Neural cell (in vitro differentiated cells): ENCODE data around the gene CCNI. TPM values are rescaled to one million over a fixed set of nuclear protein-coding genes. Genes with fewer than 3 reads are reported as not detected.
"Not testable (repeated sequence)": the region's sequence is repeated elsewhere in the genome, so short reads cannot be mapped to it uniquely, and the experiment has no call there.

Source experiments
- H2AFZ ChIP-seq: fragments of 200-600, 300-800 bp; sonication (generic), shearing (Covaris generic); 2 replicates; pipeline ENCODE4 v1.6.0; 2014; ENCODE audit warnings: low read depth, mild to moderate bottlenecking, antibody characterized with exemption, low read length, moderate library complexity
- H3F3A ChIP-seq: fragments of 200-600 bp; shearing (Covaris generic); 2 replicates; pipeline ENCODE4 v1.6.1; 2016; ENCODE audit warnings: mild to moderate bottlenecking, moderate library complexity, mixed read lengths, antibody characterized with exemption, low read length; ENCODE audit not compliant: insufficient read depth, poor library complexity, severe bottlenecking
- H3K27ac ChIP-seq: fragments of 200-600, 300-800 bp; sonication (generic), shearing (Covaris generic); 2 replicates; pipeline ENCODE4 v1.5.1; 2014; ENCODE audit warnings: mild to moderate bottlenecking, low read length, moderate library complexity
- H3K27me3 ChIP-seq: fragments of 300-800, 200-600 bp; sonication (generic), shearing (Covaris generic); 2 replicates; pipeline ENCODE4 v1.6.0; 2014; ENCODE audit warnings: mild to moderate bottlenecking, low read depth, low read length, moderate library complexity; ENCODE audit not compliant: insufficient read depth
- H3K36me3 ChIP-seq: fragments of 300-800, 200-600 bp; sonication (generic), shearing (Covaris generic); 2 replicates; pipeline ENCODE4 v1.5.1; 2014; ENCODE audit warnings: mild to moderate bottlenecking, antibody characterized with exemption, low read length, moderate library complexity; ENCODE audit not compliant: insufficient read depth
- H3K4me2 ChIP-seq: fragments of 300-800, 200-600 bp; sonication (generic), shearing (Covaris generic); 2 replicates; pipeline ENCODE4 v1.6.0; 2014; ENCODE audit warnings: mild to moderate bottlenecking, low read length
- H3K4me3 ChIP-seq: fragments of 300-800, 200-600 bp; sonication (generic), shearing (Covaris generic); 2 replicates; pipeline ENCODE4 v1.5.1; 2014; ENCODE audit warnings: mild to moderate bottlenecking, low read length, moderate library complexity
- H3K79me2 ChIP-seq: fragments of 200-600 bp; shearing (Covaris generic); replicated peaks from 2 replicates; pipeline ENCODE4 v1.6.0; 2014; ENCODE audit warnings: mild to moderate bottlenecking, low read length, moderate library complexity; ENCODE audit not compliant: insufficient read depth
- H3K9ac ChIP-seq: fragments of 300-800, 200-600 bp; sonication (generic), shearing (Covaris generic); 2 replicates; pipeline ENCODE4 v1.6.1; 2016; ENCODE audit warnings: mild to moderate bottlenecking, low read length, mixed read lengths
- H3K9me2 ChIP-seq: fragments of 200-600 bp; shearing (Covaris generic); 2 replicates; pipeline ENCODE4 v1.6.1; 2016; ENCODE audit warnings: mild to moderate bottlenecking, low read length, mixed read lengths; ENCODE audit not compliant: insufficient read depth
- H3K9me3 ChIP-seq: fragments of 200-600, 300-800 bp; sonication (generic), shearing (Covaris generic); 2 replicates; pipeline ENCODE4 v1.6.1; 2016; ENCODE audit warnings: mild to moderate bottlenecking, mixed run types, low read length, moderate library complexity, mixed read lengths
- H4K20me1 ChIP-seq: fragments of 200-600 bp; shearing (Covaris generic); 2 replicates; pipeline ENCODE4 v1.6.1; 2016; ENCODE audit warnings: mild to moderate bottlenecking, mixed run types; ENCODE audit not compliant: insufficient read depth
- EP300 ChIP-seq: fragments of 450-650 bp; conservative IDR thresholded peaks from 2 replicates; pipeline ENCODE4 v1.6.1; 2014; ENCODE audit warnings: antibody characterized with exemption, mild to moderate bottlenecking, moderate library complexity; ENCODE audit not compliant: poor library complexity, severe bottlenecking
- EZH2 ChIP-seq: fragments of 200-600, 300-800 bp; shearing (Covaris generic), sonication (generic); IDR thresholded peaks from 2 replicates; pipeline ENCODE4 v1.6.1; 2014; ENCODE audit warnings: antibody characterized with exemption, low read length, borderline replicate concordance, mild to moderate bottlenecking; ENCODE audit not compliant: insufficient read depth, poor library complexity, severe bottlenecking
- MXI1 ChIP-seq: fragments of 450-650 bp; conservative IDR thresholded peaks from 2 replicates; pipeline ENCODE4 v1.6.1; 2014; ENCODE audit warnings: antibody characterized with exemption, mild to moderate bottlenecking; ENCODE audit not compliant: poor library complexity, severe bottlenecking
- POLR2AphosphoS5 ChIP-seq: IDR thresholded peaks from 2 replicates; pipeline ENCODE4 v1.6.1; 2012
- RAD21 ChIP-seq: fragments of 450-650 bp; conservative IDR thresholded peaks from 2 replicates; pipeline ENCODE4 v1.6.1; 2014; ENCODE audit warnings: antibody characterized with exemption, mild to moderate bottlenecking, moderate library complexity
- SMC3 ChIP-seq: fragments of 450-650 bp; conservative IDR thresholded peaks from 2 replicates; pipeline ENCODE4 v1.6.1; 2014; ENCODE audit warnings: antibody characterized with exemption, mild to moderate bottlenecking, moderate library complexity; ENCODE audit not compliant: poor library complexity
- TAF1 ChIP-seq: IDR thresholded peaks from 2 replicates; pipeline ENCODE4 v1.6.1; 2012; ENCODE audit warnings: low read depth
- polyA plus RNA-seq: library from polyadenylated mRNA; depleted of rRNA; stranded (reverse); fragments of >200 nt; gene quantifications from 2 replicates; pipeline ENCODE4 v1.2.3, GENCODE V29; 2014
- TF ChIP-seq, protein P1 (sequence below): fragments of 450-650 bp; IDR thresholded peaks from 2 replicates; pipeline ENCODE4 v1.5.1; 2014; ENCODE audit warnings: antibody characterized with exemption, mild to moderate bottlenecking, moderate library complexity; ENCODE audit not compliant: poor library complexity, severe bottlenecking
- TF ChIP-seq, protein P2 (sequence below): IDR thresholded peaks from 2 replicates; pipeline ENCODE4 v1.6.1; 2012; ENCODE audit warnings: borderline replicate concordance

The CCNI gene
- polyA plus RNA-seq, 1 donor from 2014 or later: 129 TPM

GRCh38 chr4:77073981-77074380 lies 1.8 kb downstream of the CCNI start (continued):
- TF ChIP-seq, protein P1, sequence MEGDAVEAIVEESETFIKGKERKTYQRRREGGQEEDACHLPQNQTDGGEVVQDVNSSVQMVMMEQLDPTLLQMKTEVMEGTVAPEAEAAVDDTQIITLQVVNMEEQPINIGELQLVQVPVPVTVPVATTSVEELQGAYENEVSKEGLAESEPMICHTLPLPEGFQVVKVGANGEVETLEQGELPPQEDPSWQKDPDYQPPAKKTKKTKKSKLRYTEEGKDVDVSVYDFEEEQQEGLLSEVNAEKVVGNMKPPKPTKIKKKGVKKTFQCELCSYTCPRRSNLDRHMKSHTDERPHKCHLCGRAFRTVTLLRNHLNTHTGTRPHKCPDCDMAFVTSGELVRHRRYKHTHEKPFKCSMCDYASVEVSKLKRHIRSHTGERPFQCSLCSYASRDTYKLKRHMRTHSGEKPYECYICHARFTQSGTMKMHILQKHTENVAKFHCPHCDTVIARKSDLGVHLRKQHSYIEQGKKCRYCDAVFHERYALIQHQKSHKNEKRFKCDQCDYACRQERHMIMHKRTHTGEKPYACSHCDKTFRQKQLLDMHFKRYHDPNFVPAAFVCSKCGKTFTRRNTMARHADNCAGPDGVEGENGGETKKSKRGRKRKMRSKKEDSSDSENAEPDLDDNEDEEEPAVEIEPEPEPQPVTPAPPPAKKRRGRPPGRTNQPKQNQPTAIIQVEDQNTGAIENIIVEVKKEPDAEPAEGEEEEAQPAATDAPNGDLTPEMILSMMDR: no peak

GRCh38 chr4:77073106-77073809 lies 2.5 kb downstream of the CCNI start:
- Histone ChIP-seq H3K9me2 (no peaks in the 10 kb centered on the region), H3K9me3 (no peaks in the 10 kb centered on the region), H4K20me1 (peaks cover 19% of the 10 kb centered on the region), H3K79me2 (peaks cover 84% of the 10 kb centered on the region), H3F3A (no peaks in the 10 kb centered on the region), H2AFZ (no peak overlapping the region), H3K9ac (peak overlapping the region; percentile 99), H3K27ac (peak overlapping the region; percentile 38), H3K27me3 (no peaks in the 10 kb centered on the region), H3K36me3 (no peaks in the 10 kb centered on the region), H3K4me3 (peak overlapping the region; percentile 82), H3K4me2 (peak overlapping the region; percentile 79)
- peak; percentile 26 for TF ChIP-seq MXI1
- TF ChIP-seq POLR2AphosphoS5: no peak

- no peak overlapping the region for H2AFZ ChIP-seq
- H3K4me3 ChIP-seq: peak overlapping the region; percentile 82
- peak overlapping the region; percentile 99 for H3K9ac ChIP-seq
- no peak overlapping the region for H3K27ac ChIP-seq
- H3K9me3 ChIP-seq: no peaks in the 10 kb centered on the region
- H3F3A ChIP-seq: no peaks in the 10 kb centered on the region
- H3K79me2 ChIP-seq: peaks cover 84% of the 10 kb centered on the region
- H3K9me2 ChIP-seq: no peaks in the 10 kb centered on the region
- H4K20me1 ChIP-seq: peaks cover 19% of the 10 kb centered on the region
- TF ChIP-seq RAD21: no peak
- no peaks in the 10 kb centered on the region for H3K36me3 ChIP-seq
- no peaks in the 10 kb centered on the region for H3K27me3 ChIP-seq
- peak overlapping the region; percentile 79 for H3K4me2 ChIP-seq
These were observed 3.5 kb downstream of the CCNI start for GRCh38 chr4:77072195-77072753.

- not testable (repeated sequence) for H3K4me2 ChIP-seq, H3K27me3 ChIP-seq, H3K9me3 ChIP-seq, H3F3A ChIP-seq, H3K36me3 ChIP-seq, H3K9ac ChIP-seq, H3K9me2 ChIP-seq, H3K27ac ChIP-seq, H3K4me3 ChIP-seq, H2AFZ ChIP-seq
- H4K20me1 ChIP-seq: peaks cover 28% of the 10 kb centered on the region
- peaks cover 90% of the 10 kb centered on the region for H3K79me2 ChIP-seq
These were observed 6.3 kb downstream of the CCNI start for GRCh38 chr4:77069514-77069913.

- peaks cover 5% of the 10 kb centered on the region for H3K36me3 ChIP-seq
- no peaks in the 10 kb centered on the region for H3F3A ChIP-seq
- no peaks in the 10 kb centered on the region for H3K9me3 ChIP-seq
- H3K4me3 ChIP-seq: no peak overlapping the region
- no peak overlapping the region for H3K27ac ChIP-seq
- no peaks in the 10 kb centered on the region for H3K27me3 ChIP-seq
- no peaks in the 10 kb centered on the region for H3K9me2 ChIP-seq
- no peak overlapping the region for H3K4me2 ChIP-seq
- H2AFZ ChIP-seq: no peak overlapping the region
- peaks cover 18% of the 10 kb centered on the region for H4K20me1 ChIP-seq
- H3K9ac ChIP-seq: no peak overlapping the region
- peaks cover 70% of the 10 kb centered on the region for H3K79me2 ChIP-seq
- no peak for TF ChIP-seq EZH2
- TF ChIP-seq, protein P2, sequence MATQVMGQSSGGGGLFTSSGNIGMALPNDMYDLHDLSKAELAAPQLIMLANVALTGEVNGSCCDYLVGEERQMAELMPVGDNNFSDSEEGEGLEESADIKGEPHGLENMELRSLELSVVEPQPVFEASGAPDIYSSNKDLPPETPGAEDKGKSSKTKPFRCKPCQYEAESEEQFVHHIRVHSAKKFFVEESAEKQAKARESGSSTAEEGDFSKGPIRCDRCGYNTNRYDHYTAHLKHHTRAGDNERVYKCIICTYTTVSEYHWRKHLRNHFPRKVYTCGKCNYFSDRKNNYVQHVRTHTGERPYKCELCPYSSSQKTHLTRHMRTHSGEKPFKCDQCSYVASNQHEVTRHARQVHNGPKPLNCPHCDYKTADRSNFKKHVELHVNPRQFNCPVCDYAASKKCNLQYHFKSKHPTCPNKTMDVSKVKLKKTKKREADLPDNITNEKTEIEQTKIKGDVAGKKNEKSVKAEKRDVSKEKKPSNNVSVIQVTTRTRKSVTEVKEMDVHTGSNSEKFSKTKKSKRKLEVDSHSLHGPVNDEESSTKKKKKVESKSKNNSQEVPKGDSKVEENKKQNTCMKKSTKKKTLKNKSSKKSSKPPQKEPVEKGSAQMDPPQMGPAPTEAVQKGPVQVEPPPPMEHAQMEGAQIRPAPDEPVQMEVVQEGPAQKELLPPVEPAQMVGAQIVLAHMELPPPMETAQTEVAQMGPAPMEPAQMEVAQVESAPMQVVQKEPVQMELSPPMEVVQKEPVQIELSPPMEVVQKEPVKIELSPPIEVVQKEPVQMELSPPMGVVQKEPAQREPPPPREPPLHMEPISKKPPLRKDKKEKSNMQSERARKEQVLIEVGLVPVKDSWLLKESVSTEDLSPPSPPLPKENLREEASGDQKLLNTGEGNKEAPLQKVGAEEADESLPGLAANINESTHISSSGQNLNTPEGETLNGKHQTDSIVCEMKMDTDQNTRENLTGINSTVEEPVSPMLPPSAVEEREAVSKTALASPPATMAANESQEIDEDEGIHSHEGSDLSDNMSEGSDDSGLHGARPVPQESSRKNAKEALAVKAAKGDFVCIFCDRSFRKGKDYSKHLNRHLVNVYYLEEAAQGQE: no peak
- TF ChIP-seq POLR2AphosphoS5: no peak
- TF ChIP-seq RAD21: no peak
- TF ChIP-seq MXI1: no peak
- TF ChIP-seq SMC3: no peak
- no peak for TF ChIP-seq EP300
- TF ChIP-seq TAF1: no peak
These were observed 10.4 kb downstream of the CCNI start for GRCh38 chr4:77065382-77065781.
